Measurements from ENCODE around the gene PARVB.

DNA sequence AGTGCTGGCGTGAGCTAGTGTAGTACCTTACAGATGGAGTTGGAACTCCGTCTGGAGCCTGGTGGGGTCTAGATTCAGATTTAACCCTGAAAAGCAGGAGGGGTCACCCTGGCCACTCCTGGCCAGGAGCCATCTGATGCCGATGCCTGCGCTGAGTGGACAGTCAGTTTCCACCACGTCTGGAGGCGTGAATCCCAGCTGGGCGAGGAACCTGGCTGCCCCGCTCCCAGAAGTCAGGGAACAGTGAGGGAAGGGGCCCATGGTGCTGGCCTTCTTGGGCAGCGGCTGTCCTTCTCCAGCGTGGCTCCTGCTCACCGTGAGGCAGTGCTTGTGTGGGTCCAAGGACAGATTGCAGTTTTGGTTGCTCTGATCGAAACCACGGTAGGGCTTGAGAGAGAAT is 76.3 kb downstream of the PARVB start:
- no peak for TF ChIP-seq POLR2A (IDR thresholded peaks at IDR 0.05; ENCODE audit: low read depth, low read length)
- TF ChIP-seq, protein P1, sequence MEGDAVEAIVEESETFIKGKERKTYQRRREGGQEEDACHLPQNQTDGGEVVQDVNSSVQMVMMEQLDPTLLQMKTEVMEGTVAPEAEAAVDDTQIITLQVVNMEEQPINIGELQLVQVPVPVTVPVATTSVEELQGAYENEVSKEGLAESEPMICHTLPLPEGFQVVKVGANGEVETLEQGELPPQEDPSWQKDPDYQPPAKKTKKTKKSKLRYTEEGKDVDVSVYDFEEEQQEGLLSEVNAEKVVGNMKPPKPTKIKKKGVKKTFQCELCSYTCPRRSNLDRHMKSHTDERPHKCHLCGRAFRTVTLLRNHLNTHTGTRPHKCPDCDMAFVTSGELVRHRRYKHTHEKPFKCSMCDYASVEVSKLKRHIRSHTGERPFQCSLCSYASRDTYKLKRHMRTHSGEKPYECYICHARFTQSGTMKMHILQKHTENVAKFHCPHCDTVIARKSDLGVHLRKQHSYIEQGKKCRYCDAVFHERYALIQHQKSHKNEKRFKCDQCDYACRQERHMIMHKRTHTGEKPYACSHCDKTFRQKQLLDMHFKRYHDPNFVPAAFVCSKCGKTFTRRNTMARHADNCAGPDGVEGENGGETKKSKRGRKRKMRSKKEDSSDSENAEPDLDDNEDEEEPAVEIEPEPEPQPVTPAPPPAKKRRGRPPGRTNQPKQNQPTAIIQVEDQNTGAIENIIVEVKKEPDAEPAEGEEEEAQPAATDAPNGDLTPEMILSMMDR (IDR thresholded peaks at IDR 0.05; ENCODE audit: extremely low read depth in 1 of 2, insufficient read depth in 1 of 2, low read depth in 1 of 2, low read length in 2 of 2), result no peak

All from endothelial cell of umbilical vein (primary cell).